Stomach smooth muscle (tissue), 2 donors: Measurements from ENCODE around the gene ZFY.
"Not testable (repeated sequence)": the region's sequence is repeated elsewhere in the genome, so short reads cannot be mapped to it uniquely, and the experiment has no call there.

Experiments used
- H3K27ac ChIP-seq: one replicate; pipeline ENCODE4 v1.7.0; 2013; ENCODE audit warnings: mild to moderate bottlenecking, low read length, inconsistent platforms
- H3K27me3 ChIP-seq, 2 donors: one replicate each; pipeline ENCODE4 v1.7.0; 2013; ENCODE audit warnings: low read length in 2 of 2; ENCODE audit not compliant: insufficient read depth in 2 of 2, control insufficient read depth in 1 of 2
- H3K36me3 ChIP-seq, 2 donors: one replicate each; pipeline ENCODE4 v1.7.0; 2013; ENCODE audit warnings: low read length in 2 of 2; ENCODE audit not compliant: control insufficient read depth in 2 of 2, insufficient read depth in 2 of 2
- H3K4me1 ChIP-seq: one replicate; pipeline ENCODE4 v1.7.0; 2013; ENCODE audit warnings: low read length; ENCODE audit not compliant: control insufficient read depth, insufficient read depth
- H3K4me3 ChIP-seq, 2 donors: one replicate each; pipeline ENCODE4 v1.7.0; 2013; ENCODE audit warnings: low read length in 2 of 2
- H3K9ac ChIP-seq, 2 donors: one replicate each; pipeline ENCODE4 v1.7.0; 2013; ENCODE audit warnings: low read length in 2 of 2, mild to moderate bottlenecking in 1 of 2
- H3K9me3 ChIP-seq, 2 donors: one replicate each; pipeline ENCODE4 v1.7.0; 2013; ENCODE audit warnings: low read length in 2 of 2; ENCODE audit not compliant: control insufficient read depth in 2 of 2
- donor health status: healthy.
- donor health status: Pancreatic carcinoma.

The ZFY gene

GRCh38 chrY:2972708-2973107 is 37.5 kb downstream of the ZFY start:
- H3K36me3 ChIP-seq, result no peaks in the 10 kb centered on the region
- no peak overlapping the region for H3K9ac ChIP-seq
- H3K27me3 ChIP-seq, result no peaks in the 10 kb centered on the region
- no peaks in the 10 kb centered on the region for H3K4me1 ChIP-seq
- no peak overlapping the region for H3K4me3 ChIP-seq
- H3K27ac ChIP-seq, result no peak overlapping the region
- no peaks in the 10 kb centered on the region for H3K9me3 ChIP-seq

- Histone ChIP-seq H3K27ac (no peak overlapping the region), H3K4me1 (no peaks in the 10 kb centered on the region), H3K4me3 (no peak overlapping the region), H3K9ac (no peak overlapping the region), H3K9me3 (no peaks in the 10 kb centered on the region), H3K27me3 (no peaks in the 10 kb centered on the region), H3K36me3 (no peaks in the 10 kb centered on the region)
Observed at GRCh38 chrY:2973110-2973751, 38.0 kb downstream of the ZFY start.

- H3K4me3 ChIP-seq, result no peak overlapping the region
- no peak overlapping the region for H3K9ac ChIP-seq
- H3K27ac ChIP-seq, result no peak overlapping the region
- no peaks in the 10 kb centered on the region for H3K9me3 ChIP-seq
- no peaks in the 10 kb centered on the region for H3K4me1 ChIP-seq
- peaks cover 0 to 7% of the 10 kb centered on the region in 2 donors for H3K36me3 ChIP-seq
- H3K27me3 ChIP-seq, result no peaks in the 10 kb centered on the region
Observed at GRCh38 chrY:2979283-2979682, 44.1 kb downstream of the ZFY start.

- H3K9me3 ChIP-seq, result no peaks in the 10 kb centered on the region
- H3K4me3 ChIP-seq, result no peak overlapping the region
- no peak overlapping the region for H3K9ac ChIP-seq
- no peak overlapping the region for H3K27ac ChIP-seq
- H3K36me3 ChIP-seq, result no peaks in the 10 kb centered on the region
- no peaks in the 10 kb centered on the region for H3K4me1 ChIP-seq
- no peaks in the 10 kb centered on the region for H3K27me3 ChIP-seq
Observed at GRCh38 chrY:2984491-2984890, 49.3 kb downstream of the ZFY start.

GRCh38 chrY:2987178-2987577 is 52.0 kb downstream of the ZFY start:
- H3K27me3 ChIP-seq, H3K9me3 ChIP-seq, H3K36me3 ChIP-seq, H3K4me1 ChIP-seq, H3K4me3 ChIP-seq, H3K27ac ChIP-seq, H3K9ac ChIP-seq: not testable (repeated sequence)

GRCh38 chrY:2997369-2997768 is 62.2 kb downstream of the ZFY start:
- H3K27me3 ChIP-seq, H3K9ac ChIP-seq, H3K4me3 ChIP-seq, H3K4me1 ChIP-seq, H3K27ac ChIP-seq, H3K36me3 ChIP-seq, H3K9me3 ChIP-seq: not testable (repeated sequence)

- no peaks in the 10 kb centered on the region for H3K27me3 ChIP-seq
- H3K4me1 ChIP-seq, result no peaks in the 10 kb centered on the region
- H3K9ac ChIP-seq, result peak overlapping the region in 1 of 2 donors; percentile 22
- no peaks in the 10 kb centered on the region for H3K36me3 ChIP-seq
- no peak overlapping the region for H3K27ac ChIP-seq
- peak overlapping the region in 1 of 2 donors; percentile 31 for H3K4me3 ChIP-seq
- no peaks in the 10 kb centered on the region for H3K9me3 ChIP-seq
Observed at GRCh38 chrY:3002190-3002589, 67.0 kb downstream of the ZFY start.

- Histone ChIP-seq H3K9ac (peak overlapping the region in 1 of 2 donors; percentile 73), H3K36me3 (no peaks in the 10 kb centered on the region), H3K4me3 (peak overlapping the region in 1 of 2 donors; percentile 69), H3K4me1 (no peaks in the 10 kb centered on the region), H3K27ac (no peak overlapping the region), H3K9me3 (no peaks in the 10 kb centered on the region), H3K27me3 (no peaks in the 10 kb centered on the region)
Observed at GRCh38 chrY:3002680-3003515, 67.7 kb downstream of the ZFY start.

GRCh38 chrY:3003516-3003830 is 68.3 kb downstream of the ZFY start:
- Histone ChIP-seq H3K9ac (peak overlapping the region in 1 of 2 donors; percentile 73), H3K4me3 (peak overlapping the region in 1 of 2 donors; percentile 69), H3K4me1 (no peaks in the 10 kb centered on the region), H3K27me3 (no peaks in the 10 kb centered on the region), H3K36me3 (no peaks in the 10 kb centered on the region), H3K9me3 (no peaks in the 10 kb centered on the region), H3K27ac (no peak overlapping the region)

GRCh38 chrY:3003846-3004245 is 68.7 kb downstream of the ZFY start:
- Histone ChIP-seq H3K27me3 (no peaks in the 10 kb centered on the region), H3K4me1 (no peaks in the 10 kb centered on the region), H3K9me3 (no peaks in the 10 kb centered on the region), H3K9ac (peak overlapping the region in 1 of 2 donors; percentile 73), H3K27ac (no peak overlapping the region), H3K4me3 (peak overlapping the region in 1 of 2 donors; percentile 69), H3K36me3 (no peaks in the 10 kb centered on the region)

- not testable (repeated sequence) for H3K4me3 ChIP-seq, H3K27me3 ChIP-seq, H3K4me1 ChIP-seq, H3K9me3 ChIP-seq, H3K9ac ChIP-seq, H3K36me3 ChIP-seq, H3K27ac ChIP-seq
Observed at GRCh38 chrY:3006031-3006430, 70.8 kb downstream of the ZFY start.
